ENCODE data around the gene TCN2.

The TCN2 gene

DNA sequence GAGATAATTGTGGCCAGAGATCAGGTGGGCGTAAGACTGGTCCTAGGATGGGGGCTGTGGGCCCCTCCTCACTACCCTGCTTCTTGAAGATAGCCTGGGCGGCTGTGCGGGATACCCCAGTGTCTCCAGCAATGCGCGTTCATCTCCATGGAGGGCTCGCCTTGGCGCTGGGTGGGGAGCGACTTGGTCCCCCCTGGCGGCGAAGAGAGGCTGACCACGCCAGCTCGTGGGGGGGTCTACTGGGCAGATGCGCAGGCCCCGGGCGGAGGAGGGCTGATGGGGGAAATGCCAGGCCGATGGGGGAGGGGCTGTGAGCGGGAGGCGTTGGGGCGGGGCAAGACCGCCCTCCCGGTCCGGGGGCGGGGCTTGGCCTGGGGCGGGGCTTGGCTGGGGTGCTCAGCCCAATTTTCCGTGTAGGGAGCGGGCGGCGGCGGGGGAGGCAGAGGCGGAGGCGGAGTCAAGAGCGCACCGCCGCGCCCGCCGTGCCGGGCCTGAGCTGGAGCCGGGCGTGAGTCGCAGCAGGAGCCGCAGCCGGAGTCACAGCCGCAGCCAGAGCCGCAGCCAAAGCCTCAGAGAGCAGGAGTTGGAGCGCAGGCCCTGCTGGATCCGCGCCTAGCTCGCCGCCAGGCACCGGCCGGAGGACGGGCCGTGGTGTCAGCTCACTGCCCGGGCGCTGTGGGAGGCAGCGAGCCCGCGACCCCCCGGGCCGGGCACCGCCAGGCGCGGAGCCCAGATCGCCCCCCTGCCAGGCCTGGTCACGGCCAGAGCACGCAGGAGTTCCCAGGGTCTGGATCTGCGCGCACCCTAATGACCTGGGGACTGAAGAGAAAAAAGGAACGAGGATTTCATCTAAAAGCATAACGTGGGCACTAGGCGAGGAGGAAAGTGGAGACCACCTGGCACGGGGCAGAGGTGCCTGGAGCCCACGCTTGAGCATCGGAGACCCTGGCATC, 28.6 kb downstream of the TCN2 start, which contains the start of gene SLC35E4:
Gene SLC35E4 (plus strand): TSS at position 509 of the 953 bp plus-strand sequence. CDS start 670 bp downstream, outside the sequence.
- ChIA-PET CTCF (interaction anchor here (0.5 to 4.1 kb wide), 43 partner anchors 9 to 515 kb away, joined by 3 to 100 read pairs (median 6); partner anchors contain the start of genes DUSP18 and OSBP2), POLR2A (interaction anchor here (0.7 to 1.9 kb wide), 12 partner anchors 10 to 524 kb away, joined by 3 to 11 read pairs (median 4); partner anchors contain the start of genes DUSP18, OSBP2, PES1 and RNF185)
- H3K36me3 ChIP-seq (ENCODE audit: control insufficient read depth in 2 of 2, insufficient read depth in 1 of 2, low read length in 2 of 2): no peaks in the 10 kb centered on the region
- TF ChIP-seq, protein P1, sequence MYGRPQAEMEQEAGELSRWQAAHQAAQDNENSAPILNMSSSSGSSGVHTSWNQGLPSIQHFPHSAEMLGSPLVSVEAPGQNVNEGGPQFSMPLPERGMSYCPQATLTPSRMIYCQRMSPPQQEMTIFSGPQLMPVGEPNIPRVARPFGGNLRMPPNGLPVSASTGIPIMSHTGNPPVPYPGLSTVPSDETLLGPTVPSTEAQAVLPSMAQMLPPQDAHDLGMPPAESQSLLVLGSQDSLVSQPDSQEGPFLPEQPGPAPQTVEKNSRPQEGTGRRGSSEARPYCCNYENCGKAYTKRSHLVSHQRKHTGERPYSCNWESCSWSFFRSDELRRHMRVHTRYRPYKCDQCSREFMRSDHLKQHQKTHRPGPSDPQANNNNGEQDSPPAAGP (tag by site-specific recombination; IDR thresholded peaks at IDR 0.05): peak; percentile 35; the same call in 1 of the 2 replicates
- TF ChIP-seq PRDM1 (tag by site-specific recombination; IDR thresholded peaks at IDR 0.05) (no peak), ZNF335 (tag by site-specific recombination; conservative IDR thresholded peaks at IDR 0.05) (peak; percentile 75), ZFP69B (tag by site-specific recombination; IDR thresholded peaks at IDR 0.05) (peak; percentile 89), KLF8 (tag by site-specific recombination; IDR thresholded peaks at IDR 0.05) (peak; percentile 89), ZNF792 (tag by site-specific recombination; IDR thresholded peaks at IDR 0.05) (no peak), PRDM10 (tag by site-specific recombination; IDR thresholded peaks at IDR 0.05) (peak; percentile 14; the same call in 1 of the 2 replicates), ZNF449 (tag by site-specific recombination; IDR thresholded peaks at IDR 0.05) (0 out of 2 replicates have a peak, but pooled peaks have one; percentile 40), ZNF112 (tag by site-specific recombination; IDR thresholded peaks at IDR 0.05) (no peak), SP7 (tag by site-specific recombination; IDR thresholded peaks at IDR 0.05) (peak; percentile 48; the same call in 1 of the 2 replicates), ZBTB17 (tag by site-specific recombination; IDR thresholded peaks at IDR 0.05) (peak; percentile 96), ZBTB11 (tag by site-specific recombination; conservative IDR thresholded peaks at IDR 0.05; ENCODE audit: low read depth) (0 out of 2 replicates have a peak, but pooled peaks have one; percentile 23), KLF9 (tag by site-specific recombination; IDR thresholded peaks at IDR 0.05; ENCODE audit: low read depth) (peak; percentile 64), ZNF473 (tag by site-specific recombination; IDR thresholded peaks at IDR 0.05) (no peak), SP2 (tag by site-specific recombination; IDR thresholded peaks at IDR 0.05) (peak; percentile 86), KLF16 (tag by site-specific recombination; IDR thresholded peaks at IDR 0.05) (0 out of 2 replicates have a peak, but pooled peaks have one; percentile 42), AEBP2 (tag by site-specific recombination; IDR thresholded peaks at IDR 0.05; ENCODE audit: borderline replicate concordance) (no peak), OSR2 (tag by site-specific recombination; IDR thresholded peaks at IDR 0.05) (peak; percentile 34; the same call in 1 of the 2 replicates), EGR2 (tag by site-specific recombination; IDR thresholded peaks at IDR 0.05; ENCODE audit: low read depth) (peak; percentile 70), IKZF3 (tag by site-specific recombination; IDR thresholded peaks at IDR 0.05) (peak; percentile 49; the same call in 1 of the 2 replicates), ZXDB (tag by site-specific recombination; IDR thresholded peaks at IDR 0.05) (0 out of 2 replicates have a peak, but pooled peaks have one; percentile 11), GLIS2 (tag by site-specific recombination; IDR thresholded peaks at IDR 0.05) (peak; percentile 94), ZNF610 (tag by site-specific recombination; IDR thresholded peaks at IDR 0.05; ENCODE audit: borderline replicate concordance) (peak; percentile 19), ZIC2 (tag by site-specific recombination; IDR thresholded peaks at IDR 0.05) (peak; percentile 84), ZNF341 (tag by site-specific recombination; IDR thresholded peaks at IDR 0.05; ENCODE audit: low read depth) (peak; percentile 49; the same call in 1 of the 2 replicates)

More for the DNA sequence above, 28.6 kb downstream of the TCN2 start, which contains the start of gene SLC35E4:
- Histone ChIP-seq H3K9me3 (ENCODE audit: control insufficient read depth, insufficient read depth, low read depth, low read length) (no peaks in the 10 kb centered on the region), H3K4me1 (ENCODE audit: control insufficient read depth, insufficient read depth, low read length) (peaks cover 9% of the 10 kb centered on the region), H3K27ac (ENCODE audit: extremely low read depth, low read depth, low read length) (peak within 1 kb of the TSS; percentile 78), H3K4me3 (ENCODE audit: low read depth, low read length) (peak within 1 kb of the TSS; percentile 59)
